Gastrocnemius medialis (tissue), 4 donors: ENCODE results near the gene AMIGO1. TPM values are rescaled to one million over a fixed set of nuclear protein-coding genes. Genes with fewer than 3 reads are reported as not detected.

Experiments
- ATAC-seq, 2 donors: fragments of 150-250 bp; one replicate each; pipeline ENCODE4 v1.9.1; 2016
- DNase-seq, 2 donors: peaks; one replicate each; pipeline ENCODE4 v3.0.0-alpha.2; 2019
- H3K27ac ChIP-seq, 4 donors: fragments of 200-600 bp; sonication (generic); 1 replicate in 1 of 4; 2 replicates in 3 of 4; pipeline ENCODE4 v1.5.1; 2016 to 2018; ENCODE audit warnings: mild to moderate bottlenecking in 2 of 4, moderate library complexity in 1 of 4
- H3K27me3 ChIP-seq, 3 donors: fragments of 200-600 bp; sonication (generic) in 2 of 3; 1 replicate in 1 of 3; 2 replicates in 2 of 3; pipeline versions ENCODE4 v1.5.1 to v1.6.0; 2016 to 2019; ENCODE audit warnings: mild to moderate bottlenecking in 1 of 3, moderate library complexity in 1 of 3
- H3K36me3 ChIP-seq, 2 donors: fragments of 200-600 bp; sonication (generic) in 1 of 2; one replicate each; pipeline ENCODE4 v1.5.1; 2017 to 2018
- H3K4me1 ChIP-seq, 2 donors: fragments of 200-600 bp; sonication (generic) in 1 of 2; one replicate each; pipeline ENCODE4 v1.5.1; 2016 to 2017; ENCODE audit warnings: mild to moderate bottlenecking in 2 of 2
- H3K4me3 ChIP-seq, 4 donors: fragments of 200-600 bp; sonication (generic) in 3 of 4; 1 replicate in 1 of 4; 2 replicates in 3 of 4; pipeline ENCODE4 v1.5.1; 2016 to 2019; ENCODE audit warnings: mild to moderate bottlenecking in 2 of 4
- H3K9me3 ChIP-seq, 3 donors: fragments of 200-600 bp; sonication (generic) in 2 of 3; 1 replicate in 1 of 3; 2 replicates in 2 of 3; pipeline ENCODE4 v1.5.1; 2016 to 2019
- CTCF ChIP-seq, 5 experiments: fragments of 450-650 bp in 3 of 5; fragments of 200-600 bp in 2 of 5; sonication (generic) in 2 of 5; IDR thresholded peaks in 4 of 5; conservative IDR thresholded peaks in 1 of 5; 1 replicate in 4 of 5; 2 replicates in 1 of 5; pipeline ENCODE4 v1.5.1; 2016 to 2019; ENCODE audit warnings: antibody characterized with exemption in 5 of 5, mild to moderate bottlenecking in 3 of 5, moderate library complexity in 3 of 5
- POLR2A ChIP-seq, 2 donors: fragments of 450-650 bp; IDR thresholded peaks; one replicate each; pipeline ENCODE4 v1.6.1; 2017; ENCODE audit warnings: antibody characterized with exemption in 2 of 2, mild to moderate bottlenecking in 2 of 2, moderate library complexity in 2 of 2
- in situ Hi-C, 4 donors: fragments of 200-750 bp; cut with MboI; loops; one replicate each; pipeline versions ENCODE4 v1.15.0 to v1.8.0; 2017; ENCODE audit warnings: low sequenced_read_pairs in 4 of 4
- intact Hi-C: fragments of 100-400 bp; cut with DNase I; formaldehyde crosslinking; loops from one replicate; pipeline ENCODE4 v1.15.1; 2023; ENCODE audit warnings: low total_unique reads
- total RNA-seq, 4 donors: library from RNA; depleted of rRNA; stranded (reverse); fragments of >200 nt; gene quantifications; one replicate each; pipeline versions ENCODE4 v1.1.0 to v1.2.3, GENCODE V29; 2016

AMIGO1 gene
- 10 to 100 TPM in 3 of 4 donors, 1 to 10 TPM in 1; 8.6 to 20.9 (median 15.1) TPM for total RNA-seq

- Histone ChIP-seq H3K9me3 (no peaks in the 10 kb centered on the region), H3K27ac (peak within 1 kb of the TSS; percentile 86 to 89 (median 87)), H3K36me3 (no peaks in the 10 kb centered on the region), H3K4me1 (peaks cover 11 to 39% of the 10 kb centered on the region in 2 donors), H3K27me3 (no peaks in the 10 kb centered on the region), H3K4me3 (peak within 1 kb of the TSS; percentile 56 to 88 (median 70))
- peak in 1 of 2 donors; percentile 54 for DNase-seq
- in situ Hi-C loops (no loop called here), intact Hi-C loops (loop anchor here (2.0 kb wide), 1 partner anchor 25 kb away; no protein-coding TSS in a partner anchor)
- ATAC-seq = peak; percentile 80 to 83
- TF ChIP-seq CTCF (IDR thresholded peaks at IDR 0.05 in 4 of 5, conservative IDR thresholded peaks at IDR 0.05 in 1 of 5) = no peak
- peak; percentile 10 to 36 for TF ChIP-seq POLR2A (IDR thresholded peaks at IDR 0.05)
These were observed at the start of gene AMIGO1 for GRCh38 chr1:109509176-109510134. TSS of gene AMIGO1 (minus strand) at chr1:109509727. CDS start at chr1:109508912, 815 bp downstream.

GRCh38 chr1:109557520-109557919 lies 48.0 kb upstream of the AMIGO1 start:
- intact Hi-C loops = no loop called here
- peaks cover 45 to 50% of the 10 kb centered on the region in 2 donors for H3K4me1 ChIP-seq
- in situ Hi-C loops = no loop called here

DNA sequence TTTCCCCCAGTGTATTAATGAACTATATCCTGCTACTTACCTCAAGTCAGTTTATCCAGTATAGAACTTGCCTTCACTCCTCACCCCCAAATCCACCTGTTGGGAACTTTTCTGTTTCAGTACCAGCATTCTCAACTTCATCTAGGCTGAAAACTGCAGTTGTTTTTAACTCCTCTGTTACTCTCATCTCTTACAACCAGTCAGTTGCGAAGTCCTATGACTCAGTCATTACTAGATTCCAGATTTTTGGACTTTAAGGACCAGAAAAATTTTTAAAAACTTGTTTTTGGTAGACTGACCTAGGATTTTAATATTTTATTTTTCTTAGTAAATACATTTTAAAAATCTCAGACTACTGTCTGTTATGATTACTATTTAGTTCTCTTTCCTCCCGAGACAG lies 47.0 kb upstream of the AMIGO1 start:
- peaks cover 38 to 51% of the 10 kb centered on the region in 2 donors for H3K4me1 ChIP-seq

More at GRCh38 chr1:109557520-109557919, 48.0 kb upstream of the AMIGO1 start:
- H3K27ac ChIP-seq = no peak overlapping the region
- H3K27me3 ChIP-seq = no peaks in the 10 kb centered on the region
- H3K4me3 ChIP-seq = no peak overlapping the region
- no peak for TF ChIP-seq CTCF (IDR thresholded peaks at IDR 0.05 in 4 of 5, conservative IDR thresholded peaks at IDR 0.05 in 1 of 5)
- DNase-seq (no peak), ATAC-seq (no peak)
- no peaks in the 10 kb centered on the region for H3K9me3 ChIP-seq
- no peaks in the 10 kb centered on the region for H3K36me3 ChIP-seq

More for the DNA sequence above, 47.0 kb upstream of the AMIGO1 start:
- TF ChIP-seq POLR2A (IDR thresholded peaks at IDR 0.05) (no peak), CTCF (IDR thresholded peaks at IDR 0.05 in 4 of 5, conservative IDR thresholded peaks at IDR 0.05 in 1 of 5) (no peak)
- DNase-seq (no peak), ATAC-seq (no peak)
- no peak overlapping the region for H3K4me3 ChIP-seq
- H3K27me3 ChIP-seq = no peaks in the 10 kb centered on the region
- H3K36me3 ChIP-seq = no peaks in the 10 kb centered on the region
- in situ Hi-C loops (no loop called here), intact Hi-C loops (no loop called here)
- no peak overlapping the region for H3K27ac ChIP-seq
- H3K9me3 ChIP-seq = no peaks in the 10 kb centered on the region
